Stimulated activated CD8-positive, alpha-beta memory T cell treated with anti-CD3 and anti-CD28 coated beads, Interleukin-15, amount 100 ng/mL, for 4 hours (primary cell): ENCODE data around the gene SLC9B2.

Source experiments
- DNase-seq, 2 donors: peaks; one replicate each; pipeline ENCODE4 v3.0.0-alpha.2; 2020; ENCODE audit warnings: low read depth in 2 of 2

SLC9B2 gene

DNA sequence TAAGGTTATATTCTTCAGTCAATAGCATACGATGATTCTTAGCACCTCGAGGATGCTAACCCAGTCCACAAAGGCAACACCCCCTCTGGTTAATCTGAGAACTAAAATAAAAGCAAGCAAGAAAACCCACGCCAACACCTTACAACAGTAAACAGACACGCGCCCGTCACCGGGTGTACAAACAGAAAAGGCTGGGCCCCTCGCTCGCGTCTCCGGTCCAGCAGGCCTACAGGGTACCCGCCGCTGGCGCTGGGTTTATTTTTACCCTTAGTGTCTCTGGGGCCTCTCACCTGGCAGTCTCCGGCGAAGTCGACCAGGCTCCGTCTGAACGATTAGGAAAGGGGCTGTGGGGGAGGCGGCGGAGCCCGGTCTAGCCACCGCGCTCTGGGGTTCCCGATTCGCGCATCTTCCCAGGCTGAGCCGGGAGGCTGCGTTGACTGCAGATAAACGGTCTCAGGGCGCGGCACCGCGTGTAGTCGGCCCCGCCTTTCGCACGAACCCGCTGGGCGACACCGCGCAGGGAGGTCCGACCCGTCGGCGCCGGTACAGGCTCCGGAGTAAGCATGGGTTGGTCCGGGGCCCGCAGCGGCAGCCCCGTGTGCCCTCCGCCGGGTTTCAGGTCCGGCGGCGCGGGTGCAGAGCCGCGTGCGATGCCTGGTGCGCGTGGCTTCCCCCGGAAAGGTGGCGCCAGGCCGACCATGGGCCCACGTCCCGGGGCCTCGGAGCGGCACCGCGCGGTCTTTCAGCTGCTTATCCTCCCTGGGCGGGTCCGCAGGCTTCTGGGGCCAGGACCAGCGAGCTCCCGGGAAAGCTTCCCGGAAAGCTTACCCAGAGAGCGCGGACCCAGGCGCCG is 441 bp downstream of the SLC9B2 start:
- peak; percentile 48 to 49 for DNase-seq

GRCh38 chr4:103075435-103075893 is 1.1 kb downstream of the SLC9B2 start:
- DNase-seq: no peak

GRCh38 chr4:103074744-103075434 is 1.7 kb downstream of the SLC9B2 start:
- no peak for DNase-seq

- DNase-seq: no peak
Measured at GRCh38 chr4:103073792-103074438, 2.6 kb downstream of the SLC9B2 start.

DNA sequence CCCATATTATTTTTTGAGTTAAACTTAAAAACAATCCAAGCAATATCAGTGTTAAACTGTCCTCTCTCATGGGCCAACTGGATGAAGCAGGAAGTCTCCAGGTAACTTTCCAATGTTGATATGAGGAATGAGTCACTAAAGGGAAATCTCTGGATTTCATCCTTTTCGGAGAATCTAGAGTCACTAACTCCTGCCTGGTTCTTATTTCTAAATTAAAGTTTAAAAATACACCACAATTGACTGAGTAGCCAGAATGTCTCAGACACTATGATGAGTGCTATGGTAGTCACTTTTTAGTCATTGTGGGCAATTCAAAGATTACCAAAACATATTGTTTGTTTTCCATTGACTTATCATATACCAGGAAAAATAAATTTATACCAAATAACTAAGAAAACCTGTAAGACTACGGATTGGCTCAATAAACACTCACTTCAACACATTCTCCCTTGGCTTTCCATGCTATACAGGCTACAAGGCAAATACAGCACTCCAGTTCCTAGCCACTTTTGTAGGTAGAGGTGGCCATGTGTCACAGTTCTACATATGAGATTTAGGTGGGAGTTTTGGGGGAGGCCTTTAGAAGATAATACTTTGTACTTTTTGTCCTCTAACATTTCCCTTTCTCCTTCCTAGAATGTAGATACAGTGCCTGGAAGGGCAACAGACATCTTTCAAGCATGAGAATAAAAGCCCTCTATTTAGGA is 8.6 kb downstream of the SLC9B2 start:
- no peak for DNase-seq

DNA sequence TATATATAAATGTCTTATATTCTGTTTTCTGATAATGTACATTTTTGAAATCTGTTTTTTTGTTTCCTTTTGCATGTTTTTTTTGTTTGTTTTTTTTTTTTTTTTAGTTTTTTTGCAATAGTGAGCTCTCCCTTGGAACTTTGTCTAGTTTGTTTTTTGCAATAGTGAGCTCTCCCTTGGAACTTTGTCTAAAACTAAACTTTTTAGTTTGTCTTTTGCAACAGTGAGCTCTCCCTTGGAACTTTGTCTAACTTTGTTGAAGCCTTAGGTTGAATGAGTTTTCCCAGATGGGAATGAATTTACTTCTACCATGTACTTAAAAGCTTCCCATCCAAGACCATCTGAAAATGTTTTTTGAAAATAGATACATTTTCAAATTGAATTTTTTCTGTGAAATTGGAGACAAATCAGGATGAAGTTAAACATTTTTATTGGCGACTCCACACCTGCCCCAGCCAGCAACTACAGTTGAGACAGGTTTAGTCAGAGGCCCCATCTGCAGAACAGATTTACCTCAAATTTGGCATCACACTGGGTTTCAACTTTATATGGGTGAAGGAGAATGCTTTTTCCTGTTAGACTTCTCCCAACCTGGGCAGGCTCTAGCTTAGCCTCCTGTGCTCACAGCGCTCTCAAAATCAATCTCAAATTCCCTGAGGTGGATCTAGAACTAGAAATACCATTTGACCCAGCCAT is 16.0 kb downstream of the SLC9B2 start:
- DNase-seq: no peak

- DNase-seq: no peak
Measured at GRCh38 chr4:103054030-103054429, 22.5 kb downstream of the SLC9B2 start.

DNA sequence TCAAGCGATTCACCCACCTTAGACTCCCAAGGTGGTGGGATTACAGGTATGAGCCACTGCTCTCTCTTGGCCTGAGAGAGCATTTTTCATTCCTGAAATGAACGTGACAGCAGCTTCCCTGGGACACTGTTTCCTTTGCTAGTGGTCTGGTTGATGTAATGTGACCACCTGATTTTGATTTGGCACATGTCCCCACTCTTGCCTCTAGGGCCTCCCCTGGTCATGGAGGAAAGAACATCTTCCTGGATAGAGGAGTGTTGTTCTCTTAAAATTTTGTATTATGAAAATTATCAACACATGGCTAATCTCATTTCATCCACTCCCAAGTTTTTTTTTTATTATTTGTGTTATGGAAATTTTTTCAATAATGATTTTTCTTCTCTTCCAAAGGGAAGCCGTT is 23.8 kb downstream of the SLC9B2 start:
- DNase-seq: no peak

DNA sequence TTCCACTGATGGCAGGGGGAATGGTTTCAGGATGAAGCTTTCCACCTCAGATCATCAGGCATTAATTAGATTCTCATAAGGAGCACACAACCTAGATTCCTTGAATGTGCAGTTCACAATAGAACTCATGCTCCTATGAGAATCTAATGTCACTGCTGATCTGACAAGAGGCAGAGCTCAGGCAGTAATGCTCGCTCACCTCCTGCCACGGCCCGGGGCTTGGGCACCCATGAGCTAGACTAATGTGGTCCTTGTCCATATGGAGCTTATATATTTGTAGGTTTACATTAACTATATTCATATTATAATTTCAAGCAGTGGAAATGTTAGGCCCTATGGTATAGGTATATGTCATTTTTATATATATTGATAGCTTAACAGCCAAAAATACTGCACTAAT is 24.4 kb downstream of the SLC9B2 start:
- no peak for DNase-seq

GRCh38 chr4:103050736-103051436 is 25.7 kb downstream of the SLC9B2 start:
- DNase-seq: no peak

- no peak for DNase-seq
Measured at GRCh38 chr4:103046416-103047290, 29.9 kb downstream of the SLC9B2 start.

- DNase-seq: no peak
Measured at GRCh38 chr4:103044183-103044582, 32.4 kb downstream of the SLC9B2 start.

DNA sequence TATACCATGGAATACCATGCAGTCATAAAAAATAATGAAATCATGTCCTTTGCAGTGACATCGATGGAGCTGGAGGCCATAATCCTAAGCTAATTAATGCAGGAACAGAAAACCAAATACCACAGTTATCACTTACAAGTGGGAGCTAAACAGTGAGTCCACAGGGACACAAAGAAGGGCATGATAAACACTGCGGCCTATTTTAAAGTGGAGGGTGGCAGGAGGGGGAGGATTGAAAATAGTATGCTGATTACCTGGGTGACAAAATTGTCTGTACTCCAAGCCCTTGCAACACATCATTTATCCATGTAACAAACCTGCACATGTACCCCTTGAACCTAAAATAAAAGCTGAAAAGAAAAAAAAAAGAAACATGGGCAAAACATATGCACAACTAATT is 40.4 kb downstream of the SLC9B2 start:
- no peak for DNase-seq

GRCh38 chr4:103032574-103032973 is 44.0 kb downstream of the SLC9B2 start:
- no peak for DNase-seq

- no peak for DNase-seq
Measured at GRCh38 chr4:103030791-103031190, 45.8 kb downstream of the SLC9B2 start.

DNA sequence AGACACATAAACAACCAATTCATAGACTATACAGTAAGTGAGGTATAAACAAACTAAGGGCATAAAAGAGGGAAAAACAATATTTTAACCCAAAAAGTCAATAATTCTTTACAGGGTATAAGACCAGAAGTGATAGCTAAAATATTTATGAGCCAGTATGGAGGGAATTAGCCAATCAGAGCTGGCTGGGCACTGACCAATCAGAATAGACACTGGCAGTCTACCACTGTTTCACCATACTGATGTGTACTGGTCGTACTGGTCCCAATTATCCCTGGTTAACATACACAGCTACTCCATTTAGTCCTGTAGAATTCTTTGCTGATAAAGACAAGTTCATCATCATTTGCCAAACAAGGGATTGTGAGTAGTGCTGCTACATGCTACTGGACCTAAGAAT is 47.3 kb downstream of the SLC9B2 start:
- no peak for DNase-seq

GRCh38 chr4:103026868-103027267 is 49.7 kb downstream of the SLC9B2 start:
- DNase-seq: no peak

DNA sequence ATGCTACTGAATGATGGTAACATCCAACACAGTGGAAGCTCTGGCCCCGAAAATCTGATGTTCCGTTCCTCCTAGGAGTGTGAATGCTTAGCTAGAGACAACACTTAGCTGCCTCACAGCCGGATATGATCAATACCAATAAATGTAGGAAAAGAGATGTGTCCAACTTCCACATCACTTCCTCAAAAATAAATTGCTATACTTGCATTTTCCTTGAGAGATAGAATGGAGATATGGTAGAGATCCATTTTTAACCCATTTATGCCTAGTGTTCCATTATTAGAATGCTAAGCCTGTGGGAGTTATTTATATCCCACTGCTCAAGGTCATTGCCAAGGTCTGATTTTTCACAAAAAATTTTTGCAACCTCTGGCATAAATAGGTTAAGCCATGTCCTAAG is 51.6 kb downstream of the SLC9B2 start:
- DNase-seq: no peak

DNA sequence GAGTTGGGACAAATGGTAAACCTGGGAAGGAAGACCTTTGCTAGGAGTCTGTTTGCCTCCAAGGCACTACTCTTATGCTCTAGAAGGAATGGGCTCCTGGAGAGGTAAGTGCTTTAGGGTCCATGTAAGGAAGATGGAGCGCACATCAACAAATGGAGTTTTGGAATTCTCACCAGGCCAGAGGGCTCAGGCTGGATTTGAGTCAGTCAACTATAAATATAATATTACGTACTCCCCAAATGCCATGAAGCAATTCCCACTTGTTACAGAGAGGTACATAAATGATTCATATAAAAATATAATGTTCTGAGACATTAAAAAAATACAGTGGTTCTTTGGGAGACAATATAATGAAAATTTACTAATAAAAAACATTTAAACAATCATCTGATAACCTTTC is 55.4 kb downstream of the SLC9B2 start:
- DNase-seq: no peak
